ENCODE results near the gene PHACTR1. TPM values are rescaled to one million over a fixed set of nuclear protein-coding genes. Genes with fewer than 3 reads are reported as not detected.

PHACTR1 gene
- total RNA-seq, 1 experiment from 2014 or later, result 0.05 TPM

- POLR2A ChIA-PET, result no interaction called here
- Histone ChIP-seq H3K9me3 (ENCODE audit: control insufficient read depth, insufficient read depth, low read depth, low read length) (no peaks in the 10 kb centered on the region), H3K4me3 (ENCODE audit: low read depth in 2 of 2, low read length in 2 of 2) (no peak overlapping the region), H3K36me3 (ENCODE audit: control insufficient read depth, insufficient read depth, low read length) (no peaks in the 10 kb centered on the region), H3K27ac (ENCODE audit: low read length) (no peak overlapping the region), H3K4me1 (ENCODE audit: control insufficient read depth, insufficient read depth, low read length) (peaks cover 5% of the 10 kb centered on the region; the same call in 1 of the 2 replicates), H3K27me3 (ENCODE audit: control insufficient read depth, insufficient read depth, low read length) (peaks cover 21% of the 10 kb centered on the region)
- no TSS peak for BruUV-seq (replicated peaks)
- TF ChIP-seq TCF7L2 (IDR thresholded peaks at IDR 0.05; ENCODE audit: low read depth, low read length) (no peak), POLR2AphosphoS5 (IDR thresholded peaks at IDR 0.05; ENCODE audit: low read depth, low read length) (no peak), REST (IDR thresholded peaks at IDR 0.05; ENCODE audit: insufficient read depth in 1 of 2, low read depth in 2 of 2, low read length in 1 of 2) (no peak), CTCF (IDR thresholded peaks at IDR 0.05) (no peak), SIN3A (IDR thresholded peaks at IDR 0.05; ENCODE audit: borderline replicate concordance, insufficient read depth, low read depth, low read length) (no peak)
- DNase-seq (ENCODE audit: low read depth, low spot score), result no peak
- CTCF ChIA-PET, result no interaction called here
- intact Hi-C loops (cut with micrococcal nuclease; ENCODE audit: unreplicated experiment), result no loop called here
- ATAC-seq, result no peak
- in situ Hi-C loops (cut with HindIII; ENCODE audit: low pct_unique_long_range_greater_than_20kb, low sequenced_read_pairs), result no loop called here
Observed at GRCh38 chr6:12962529-12962928, 246.0 kb downstream of the PHACTR1 start.

- CTCF ChIA-PET, result no interaction called here
- TF ChIP-seq SIN3A (IDR thresholded peaks at IDR 0.05; ENCODE audit: borderline replicate concordance, insufficient read depth, low read depth, low read length) (no peak), POLR2AphosphoS5 (IDR thresholded peaks at IDR 0.05; ENCODE audit: low read depth, low read length) (no peak), TCF7L2 (IDR thresholded peaks at IDR 0.05; ENCODE audit: low read depth, low read length) (no peak), CTCF (IDR thresholded peaks at IDR 0.05) (no peak), REST (IDR thresholded peaks at IDR 0.05; ENCODE audit: insufficient read depth in 1 of 2, low read depth in 2 of 2, low read length in 1 of 2) (no peak)
- Histone ChIP-seq H3K9me3 (ENCODE audit: control insufficient read depth, insufficient read depth, low read depth, low read length) (no peaks in the 10 kb centered on the region), H3K4me3 (ENCODE audit: low read depth in 2 of 2, low read length in 2 of 2) (no peak overlapping the region), H3K27me3 (ENCODE audit: control insufficient read depth, insufficient read depth, low read length) (peaks cover 21% of the 10 kb centered on the region), H3K4me1 (ENCODE audit: control insufficient read depth, insufficient read depth, low read length) (peaks cover under 1% of the 10 kb centered on the region; the same call in 1 of the 2 replicates), H3K27ac (ENCODE audit: low read length) (no peak overlapping the region), H3K36me3 (ENCODE audit: control insufficient read depth, insufficient read depth, low read length) (no peaks in the 10 kb centered on the region)
- POLR2A ChIA-PET, result no interaction called here
- DNase-seq (ENCODE audit: low read depth, low spot score), result no peak
- BruUV-seq (replicated peaks), result no TSS peak
- intact Hi-C loops (cut with micrococcal nuclease; ENCODE audit: unreplicated experiment), result no loop called here
- ATAC-seq, result no peak
- in situ Hi-C loops (cut with HindIII; ENCODE audit: low pct_unique_long_range_greater_than_20kb, low sequenced_read_pairs), result no loop called here
Observed at GRCh38 chr6:12962987-12963386, 246.4 kb downstream of the PHACTR1 start.
